ENCODE data around the gene DHCR24.

GRCh38 chr1:54834007-54834541, 52.9 kb downstream of the DHCR24 start:
- no peak for TF ChIP-seq CTCF (IDR thresholded peaks at IDR 0.05)
- TF ChIP-seq POLR2A (IDR thresholded peaks at IDR 0.05; ENCODE audit: low read length) = no peak
- TF ChIP-seq RCOR1 (IDR thresholded peaks at IDR 0.05; ENCODE audit: low read depth, low read length) = no peak
- no peak for TF ChIP-seq MAX (IDR thresholded peaks at IDR 0.05)
- no peak for TF ChIP-seq HMGXB4 (CRISPR knock-in tag; IDR thresholded peaks at IDR 0.05; ENCODE audit: borderline replicate concordance)
- no peak for TF ChIP-seq KDM5A (IDR thresholded peaks at IDR 0.05)
- no peak for TF ChIP-seq EP300 (IDR thresholded peaks at IDR 0.05)
- no peak for TF ChIP-seq BHLHE40 (IDR thresholded peaks at IDR 0.05; ENCODE audit: low read depth, low read length)
- TF ChIP-seq MAFK (IDR thresholded peaks at IDR 0.05; ENCODE audit: partially characterized antibody) = no peak
- TF ChIP-seq BCL3 (IDR thresholded peaks at IDR 0.05) = no peak
- no peak for TF ChIP-seq MAZ (IDR thresholded peaks at IDR 0.05; ENCODE audit: borderline replicate concordance, low read depth, low read length)
- TF ChIP-seq USF2 (IDR thresholded peaks at IDR 0.05) = no peak
- TF ChIP-seq RFX5 (IDR thresholded peaks at IDR 0.05) = no peak

Measured in A549 (cell line).